ENCODE measurements around the gene SLC45A1.

The SLC45A1 gene

DNA sequence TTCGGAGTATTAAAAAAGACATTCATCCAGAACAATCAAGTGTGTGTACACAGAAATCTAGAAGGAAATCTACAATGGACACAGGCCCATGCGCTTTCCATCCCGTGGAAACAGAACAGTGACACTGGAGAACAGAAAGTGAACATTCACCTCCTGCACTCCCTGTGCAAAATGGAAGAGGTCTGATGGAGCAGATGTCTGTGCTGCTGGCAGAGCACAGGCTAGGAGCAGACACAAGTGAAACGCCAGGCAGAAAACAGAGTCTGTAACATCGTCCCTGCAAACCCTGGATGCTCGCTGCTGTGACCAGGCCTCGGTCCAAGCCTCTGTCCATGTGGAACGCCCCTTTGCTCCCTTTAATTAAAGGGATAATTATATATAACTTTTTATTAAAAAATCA, 36.1 kb downstream of the SLC45A1 start:
- Histone ChIP-seq H3K4me3 (ENCODE audit: low read length) (no peak overlapping the region), H3K36me3 (ENCODE audit: control insufficient read depth, insufficient read depth, low read length) (peaks cover 36% of the 10 kb centered on the region), H3K27ac (ENCODE audit: low read length) (no peak overlapping the region), H3K4me1 (ENCODE audit: control insufficient read depth, insufficient read depth, low read length) (no peaks in the 10 kb centered on the region; the same call in 1 of the 2 replicates), H3K27me3 (ENCODE audit: control insufficient read depth, insufficient read depth, low read length) (no peaks in the 10 kb centered on the region), H3K9me3 (ENCODE audit: control insufficient read depth, insufficient read depth, low read length) (no peaks in the 10 kb centered on the region)
- DNase-seq (ENCODE audit: low read depth, low spot score) = no peak
- WGBS (ENCODE audit: insufficient coverage, insufficient read length) = no CpG with 5 or more reads among the region's 8 CpGs

DNA sequence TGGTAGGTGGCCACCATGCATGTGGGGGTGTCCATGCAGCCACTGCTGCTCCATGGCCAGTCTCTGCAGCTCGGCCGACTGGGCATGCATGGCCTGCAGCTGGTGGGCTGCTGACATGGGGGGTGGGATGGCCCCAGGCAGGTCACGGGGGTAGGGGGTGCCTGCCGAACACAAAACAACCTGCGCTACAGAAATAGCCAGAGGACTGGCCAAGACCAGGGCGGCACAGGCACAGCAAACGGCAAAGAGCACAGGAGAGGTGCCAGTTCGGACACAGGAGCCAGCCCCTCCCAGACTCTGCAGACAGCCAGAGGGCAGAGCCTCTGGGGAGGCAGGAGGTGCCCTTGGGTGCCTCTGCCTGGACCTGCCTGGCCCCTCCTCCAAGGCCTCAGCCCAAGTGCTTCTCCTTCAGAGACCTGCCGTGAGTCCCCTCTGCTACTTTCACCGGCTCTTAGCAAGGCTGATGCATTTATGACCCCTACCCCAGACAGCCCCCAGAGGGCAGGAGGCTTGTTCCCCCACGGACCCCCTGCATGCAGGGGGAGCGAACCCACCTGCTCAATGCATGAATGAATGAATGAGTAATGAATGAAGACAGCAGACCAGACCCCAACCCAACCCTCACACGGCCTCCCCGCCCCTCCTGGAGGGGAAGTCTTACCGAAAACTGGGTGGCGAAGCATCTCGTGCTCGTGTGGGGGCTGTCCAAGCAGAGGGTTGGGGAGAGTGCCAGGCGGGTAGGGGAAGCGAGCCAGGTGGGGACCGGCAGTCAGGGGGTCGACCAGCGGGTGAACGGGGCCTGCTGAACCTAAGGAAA, 37.7 kb downstream of the SLC45A1 start:
- Histone ChIP-seq H3K9me3 (ENCODE audit: control insufficient read depth, insufficient read depth, low read length) (no peaks in the 10 kb centered on the region), H3K27me3 (ENCODE audit: control insufficient read depth, insufficient read depth, low read length) (no peaks in the 10 kb centered on the region), H3K36me3 (ENCODE audit: control insufficient read depth, insufficient read depth, low read length) (peaks cover 40% of the 10 kb centered on the region), H3K4me1 (ENCODE audit: control insufficient read depth, insufficient read depth, low read length) (no peaks in the 10 kb centered on the region; the same call in 1 of the 2 replicates), H3K4me3 (ENCODE audit: low read length) (no peak overlapping the region), H3K27ac (ENCODE audit: low read length) (no peak overlapping the region)
- whole genome bisulfite sequencing (ENCODE audit: insufficient coverage, insufficient read length) = no CpG with 5 or more reads among the region's 24 CpGs
- no peak for DNase-seq (ENCODE audit: low read depth, low spot score)

DNA sequence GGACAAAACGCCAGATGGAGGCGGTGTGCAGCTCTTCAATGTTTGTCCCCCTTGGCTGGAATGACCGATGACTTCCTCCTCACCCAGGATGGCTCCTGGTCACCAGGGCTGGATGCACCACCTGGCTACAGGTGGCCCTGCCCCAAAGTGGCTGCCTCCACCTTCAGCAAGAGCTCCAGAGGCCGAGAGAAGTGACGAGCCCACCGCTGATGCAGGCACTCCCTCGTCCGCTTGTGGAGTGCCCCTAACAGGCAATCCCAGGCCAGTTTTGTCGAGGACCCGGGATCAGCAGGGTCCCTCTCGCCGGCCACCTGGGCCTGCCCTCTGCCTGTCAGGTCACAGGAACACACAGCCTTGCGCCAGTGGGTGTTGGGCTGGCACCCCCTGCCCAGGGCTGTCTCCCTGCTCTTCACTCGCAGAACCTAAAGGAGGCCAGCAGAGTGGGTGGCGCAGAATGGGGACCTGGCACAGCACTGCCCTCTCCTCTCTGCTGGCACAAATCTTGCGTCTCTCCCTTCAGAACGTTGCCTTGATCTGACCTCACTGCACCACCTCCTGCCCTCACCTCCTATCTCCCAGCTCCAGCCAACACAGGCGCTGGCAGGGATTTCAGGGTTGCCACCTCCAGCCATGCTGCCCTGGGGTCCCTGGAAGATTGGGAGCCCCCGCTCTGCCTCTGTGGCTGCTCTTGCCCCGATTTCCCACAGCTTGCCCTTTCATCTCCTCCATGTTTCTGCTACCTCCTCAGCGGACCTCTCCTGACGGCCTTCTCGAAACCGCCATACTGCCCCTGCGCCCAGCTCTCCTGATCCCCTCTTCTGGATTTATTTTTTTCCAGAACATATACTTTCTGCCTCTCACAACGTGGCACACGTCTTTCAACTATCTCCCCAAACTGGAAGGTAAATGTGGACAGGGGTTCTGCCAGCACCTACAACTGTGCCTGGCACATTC, 38.6 kb downstream of the SLC45A1 start:
- DNase-seq (ENCODE audit: low read depth, low spot score) = no peak
- no peaks in the 10 kb centered on the region for H3K9me3 ChIP-seq (ENCODE audit: control insufficient read depth, insufficient read depth, low read length)
- WGBS (ENCODE audit: insufficient coverage, insufficient read length) = no CpG with 5 or more reads among the region's 27 CpGs
- no peak overlapping the region for H3K4me3 ChIP-seq (ENCODE audit: low read length)
- peaks cover 48% of the 10 kb centered on the region for H3K36me3 ChIP-seq (ENCODE audit: control insufficient read depth, insufficient read depth, low read length)
- H3K27me3 ChIP-seq (ENCODE audit: control insufficient read depth, insufficient read depth, low read length) = no peaks in the 10 kb centered on the region
- H3K4me1 ChIP-seq (ENCODE audit: control insufficient read depth, insufficient read depth, low read length) = no peaks in the 10 kb centered on the region; the same call in 1 of the 2 replicates
- no peak overlapping the region for H3K27ac ChIP-seq (ENCODE audit: low read length)

DNA sequence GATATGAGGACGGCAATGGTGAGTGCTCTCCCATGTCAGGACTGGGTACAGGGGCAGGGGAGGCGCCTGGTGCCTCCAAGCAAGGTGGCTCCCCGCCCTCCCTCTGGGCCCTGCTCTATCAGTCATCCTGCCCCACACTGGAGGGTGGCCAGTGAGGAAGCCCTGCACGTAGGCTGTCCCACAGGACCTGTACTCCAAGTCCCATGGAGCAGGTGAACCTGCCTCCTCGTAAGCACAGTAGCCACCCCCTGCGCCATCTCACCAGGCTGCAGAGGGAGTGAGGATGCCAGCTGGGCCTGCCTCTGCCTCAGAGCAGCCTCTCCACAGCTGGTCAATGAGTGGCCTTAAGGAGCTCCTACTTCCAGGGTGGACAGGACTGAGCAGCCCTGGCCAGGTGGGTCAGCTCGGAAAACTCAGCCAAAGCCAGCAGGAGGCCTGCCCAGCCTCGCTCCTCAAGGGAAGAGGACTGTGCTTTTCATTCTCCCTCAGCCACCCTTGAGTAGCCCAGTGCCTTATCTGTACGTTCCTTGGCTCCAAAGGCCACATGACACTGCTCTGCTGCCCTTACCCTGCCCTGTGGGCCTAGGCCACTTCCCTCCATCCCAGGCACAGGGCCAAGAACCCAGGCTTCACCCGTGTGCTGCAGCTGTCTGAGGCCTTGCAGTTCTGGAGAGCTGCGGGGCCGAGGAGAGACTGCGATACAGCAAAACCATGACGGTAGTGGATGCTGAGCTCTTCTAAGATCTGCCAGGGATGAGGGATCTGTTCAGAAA, 39.6 kb downstream of the SLC45A1 start:
- DNase-seq (ENCODE audit: low read depth, low spot score) = no peak
- Histone ChIP-seq H3K27me3 (ENCODE audit: control insufficient read depth, insufficient read depth, low read length) (no peaks in the 10 kb centered on the region), H3K4me3 (ENCODE audit: low read length) (no peak overlapping the region), H3K4me1 (ENCODE audit: control insufficient read depth, insufficient read depth, low read length) (no peaks in the 10 kb centered on the region; the same call in 1 of the 2 replicates), H3K9me3 (ENCODE audit: control insufficient read depth, insufficient read depth, low read length) (no peaks in the 10 kb centered on the region), H3K27ac (ENCODE audit: low read length) (no peak overlapping the region), H3K36me3 (ENCODE audit: control insufficient read depth, insufficient read depth, low read length) (peaks cover 48% of the 10 kb centered on the region)
- whole genome bisulfite sequencing (ENCODE audit: insufficient coverage, insufficient read length) = no CpG with 5 or more reads among the region's 14 CpGs

DNA sequence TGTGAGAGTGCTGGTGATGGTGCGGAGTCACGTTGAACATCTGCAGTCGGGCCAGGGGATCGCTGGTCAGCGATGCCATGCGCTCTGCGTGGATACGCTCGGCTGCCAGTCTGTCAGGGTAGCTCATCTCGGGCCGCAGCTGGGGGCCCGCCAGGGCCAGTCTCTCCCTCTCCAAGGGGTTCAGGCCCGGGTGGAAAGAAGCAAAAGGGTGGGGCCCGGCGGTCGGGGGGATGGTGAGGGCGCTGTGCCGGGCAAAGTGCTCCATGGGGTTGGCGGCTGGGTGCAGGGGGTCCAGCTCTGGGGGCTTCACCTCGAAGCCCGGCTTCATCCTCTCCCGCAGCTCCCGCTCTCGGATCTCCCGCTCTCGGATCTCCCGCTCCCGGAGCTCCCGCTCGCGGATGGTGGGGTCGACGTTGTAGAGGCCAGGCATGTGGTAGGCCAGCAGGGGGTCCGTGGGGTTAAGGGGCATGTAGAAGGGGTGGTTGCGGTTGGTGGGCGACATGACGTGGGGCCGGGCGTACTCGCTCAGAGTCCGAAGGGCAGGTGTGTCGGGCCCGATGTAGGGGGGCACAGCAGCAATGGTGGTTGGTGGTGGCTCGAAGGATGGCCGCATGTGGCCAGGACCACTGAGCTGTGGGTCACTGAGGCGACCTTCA, 40.5 kb downstream of the SLC45A1 start:
- no peaks in the 10 kb centered on the region for H3K27me3 ChIP-seq (ENCODE audit: control insufficient read depth, insufficient read depth, low read length)
- H3K27ac ChIP-seq (ENCODE audit: low read length) = no peak overlapping the region
- peaks cover 50% of the 10 kb centered on the region for H3K36me3 ChIP-seq (ENCODE audit: control insufficient read depth, insufficient read depth, low read length)
- no peak overlapping the region for H3K4me3 ChIP-seq (ENCODE audit: low read length)
- DNase-seq (ENCODE audit: low read depth, low spot score) = no peak
- no peaks in the 10 kb centered on the region for H3K9me3 ChIP-seq (ENCODE audit: control insufficient read depth, insufficient read depth, low read length)
- no CpG with 5 or more reads among the region's 46 CpGs for WGBS (ENCODE audit: insufficient coverage, insufficient read length)
- no peaks in the 10 kb centered on the region; the same call in 1 of the 2 replicates for H3K4me1 ChIP-seq (ENCODE audit: control insufficient read depth, insufficient read depth, low read length)

DNA sequence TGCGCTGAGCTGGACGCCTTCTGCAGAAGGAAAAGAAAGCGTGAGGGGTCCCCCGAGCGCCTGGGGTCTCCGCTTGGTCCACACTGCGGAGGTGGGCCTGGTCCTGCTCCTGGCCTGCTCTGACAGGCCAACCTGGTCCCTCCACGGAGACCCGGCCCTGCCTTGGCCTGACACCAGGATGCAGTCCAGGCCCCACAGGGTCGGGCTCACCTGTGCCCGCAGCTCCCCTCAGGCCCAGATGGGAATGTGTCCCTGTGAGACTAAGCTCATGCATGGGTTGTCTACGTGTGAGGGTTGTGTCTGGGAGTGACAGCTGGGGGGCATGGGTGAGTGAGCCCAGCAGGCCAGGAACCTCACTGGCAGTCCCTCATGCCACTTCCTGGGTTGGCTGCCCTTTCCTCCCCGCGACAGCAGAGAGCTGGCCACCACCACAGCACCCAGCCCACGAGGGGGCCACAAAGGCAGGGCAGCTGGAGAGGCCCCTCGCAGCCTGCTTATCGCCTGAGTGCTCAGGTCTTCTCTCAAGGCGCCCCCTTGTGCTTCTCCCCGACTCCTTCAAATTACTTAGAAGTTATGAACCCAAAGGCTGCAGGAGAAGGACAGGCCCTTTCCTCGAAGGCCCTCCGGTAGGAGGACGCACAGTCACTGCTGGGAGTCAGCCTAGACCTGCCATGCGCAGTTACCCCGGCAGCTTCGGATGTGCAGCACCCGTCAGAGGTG, 41.1 kb downstream of the SLC45A1 start:
- H3K4me3 ChIP-seq (ENCODE audit: low read length) = no peak overlapping the region
- no CpG with 5 or more reads among the region's 26 CpGs for WGBS (ENCODE audit: insufficient coverage, insufficient read length)
- H3K9me3 ChIP-seq (ENCODE audit: control insufficient read depth, insufficient read depth, low read length) = no peaks in the 10 kb centered on the region
- peaks cover 46% of the 10 kb centered on the region for H3K36me3 ChIP-seq (ENCODE audit: control insufficient read depth, insufficient read depth, low read length)
- no peaks in the 10 kb centered on the region; the same call in 1 of the 2 replicates for H3K4me1 ChIP-seq (ENCODE audit: control insufficient read depth, insufficient read depth, low read length)
- DNase-seq (ENCODE audit: low read depth, low spot score) = no peak
- no peak overlapping the region for H3K27ac ChIP-seq (ENCODE audit: low read length)
- no peaks in the 10 kb centered on the region for H3K27me3 ChIP-seq (ENCODE audit: control insufficient read depth, insufficient read depth, low read length)

DNA sequence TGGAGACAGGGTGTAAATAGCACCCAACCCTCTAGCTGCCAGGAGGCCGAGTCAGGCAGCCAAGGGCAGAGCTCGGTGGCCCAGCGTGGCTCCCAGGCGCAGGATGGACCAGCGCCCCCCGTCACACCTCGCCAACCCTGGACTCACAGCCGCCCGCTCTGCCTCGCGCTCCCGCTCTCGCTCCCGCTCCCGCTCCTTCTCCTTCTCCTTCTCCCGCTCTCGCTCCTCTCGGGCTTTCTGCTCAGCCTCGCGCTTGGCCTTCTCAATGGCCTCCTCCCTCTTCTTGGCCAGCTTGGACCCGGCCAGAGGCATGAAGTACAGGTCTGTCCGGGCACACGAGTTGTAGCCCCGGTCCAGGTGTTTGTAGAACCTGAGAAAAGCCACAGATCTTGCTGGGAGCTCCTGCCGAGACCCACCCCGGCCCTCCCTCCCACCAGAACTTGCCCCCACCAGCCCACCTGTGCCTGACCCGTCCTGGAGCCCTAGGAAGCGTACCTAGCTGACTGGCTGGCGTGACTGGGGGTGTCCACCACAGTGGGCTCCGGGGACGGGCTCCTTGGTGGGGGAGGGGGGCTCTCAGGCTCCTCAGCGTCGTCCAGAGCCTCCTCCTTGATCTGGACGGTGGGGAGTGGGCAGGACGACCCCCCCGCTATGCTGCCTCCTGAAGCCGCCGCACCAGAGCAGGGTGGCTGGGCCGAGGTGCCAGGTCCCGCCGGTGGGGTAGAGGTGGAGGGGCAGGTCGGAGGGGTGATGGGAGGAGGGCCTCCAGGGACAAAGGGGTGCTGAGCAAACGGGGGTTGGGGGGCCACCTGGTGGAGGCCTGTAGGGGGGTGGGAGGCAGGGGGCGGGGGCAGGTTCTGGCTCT, 41.9 kb downstream of the SLC45A1 start:
- no peak overlapping the region for H3K4me3 ChIP-seq (ENCODE audit: low read length)
- no peaks in the 10 kb centered on the region for H3K27me3 ChIP-seq (ENCODE audit: control insufficient read depth, insufficient read depth, low read length)
- DNase-seq (ENCODE audit: low read depth, low spot score) = no peak
- H3K4me1 ChIP-seq (ENCODE audit: control insufficient read depth, insufficient read depth, low read length) = no peaks in the 10 kb centered on the region; the same call in 1 of the 2 replicates
- H3K27ac ChIP-seq (ENCODE audit: low read length) = no peak overlapping the region
- H3K36me3 ChIP-seq (ENCODE audit: control insufficient read depth, insufficient read depth, low read length) = peaks cover 52% of the 10 kb centered on the region
- H3K9me3 ChIP-seq (ENCODE audit: control insufficient read depth, insufficient read depth, low read length) = no peaks in the 10 kb centered on the region
- no CpG with 5 or more reads among the region's 44 CpGs for WGBS (ENCODE audit: insufficient coverage, insufficient read length)

DNA sequence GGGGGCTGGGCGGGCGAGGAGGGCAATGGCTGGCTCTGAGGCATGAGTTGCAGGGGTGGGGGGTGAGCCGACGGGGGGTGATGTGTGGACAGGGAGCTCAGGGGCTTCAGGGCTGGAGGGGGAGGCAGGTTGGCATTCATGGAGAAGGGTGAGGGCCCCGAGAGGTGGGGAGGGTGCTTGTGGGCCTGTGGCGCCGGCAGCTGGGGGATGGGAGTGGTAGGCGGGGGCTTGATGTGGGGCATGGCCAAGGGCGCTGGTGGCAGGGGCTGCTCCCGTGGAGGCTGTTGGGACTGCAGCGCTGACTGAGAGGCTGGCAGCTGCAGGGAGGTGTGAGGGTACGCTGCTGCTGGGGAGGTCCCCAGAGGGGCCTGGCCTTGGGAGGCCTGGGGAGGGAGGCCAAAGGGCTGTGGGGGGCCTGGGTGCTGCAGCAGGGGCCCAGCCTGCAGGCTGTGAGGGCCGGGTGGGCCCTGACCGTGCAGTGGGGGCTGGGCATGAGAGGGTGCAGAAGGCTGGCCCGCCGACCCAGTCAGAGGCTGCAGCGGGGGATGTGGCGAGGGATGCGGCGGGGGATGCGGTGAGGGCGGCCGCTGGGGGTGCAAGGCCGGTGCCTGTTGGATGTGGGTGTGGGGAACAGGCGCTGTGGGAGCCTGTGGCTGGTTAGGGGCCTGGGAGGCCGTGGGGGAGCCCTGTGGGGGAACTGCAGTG, 42.7 kb downstream of the SLC45A1 start:
- Histone ChIP-seq H3K4me3 (ENCODE audit: low read length) (no peak overlapping the region), H3K36me3 (ENCODE audit: control insufficient read depth, insufficient read depth, low read length) (peaks cover 48% of the 10 kb centered on the region), H3K27me3 (ENCODE audit: control insufficient read depth, insufficient read depth, low read length) (no peaks in the 10 kb centered on the region), H3K4me1 (ENCODE audit: control insufficient read depth, insufficient read depth, low read length) (no peaks in the 10 kb centered on the region; the same call in 1 of the 2 replicates), H3K27ac (ENCODE audit: low read length) (no peak overlapping the region), H3K9me3 (ENCODE audit: control insufficient read depth, insufficient read depth, low read length) (no peaks in the 10 kb centered on the region)
- no CpG with 5 or more reads among the region's 26 CpGs for WGBS (ENCODE audit: insufficient coverage, insufficient read length)
- DNase-seq (ENCODE audit: low read depth, low spot score) = no peak

Measured in iPS DF 6.9 (cell line).